K562 (cell line): Measurements from ENCODE around the gene SUFU. TPM values are rescaled to one million over a fixed set of nuclear protein-coding genes. Genes with fewer than 3 reads are reported as not detected.
A peak's percentile ranks its signal among the peaks of the same experiment; 100 is the strongest.

Source experiments
- ATAC-seq: fragments of 200-7000 bp; cut with Tn5 transposase; 3 replicates; pipeline ENCODE4 v1.9.1; 2020; ENCODE audit warnings: moderate library complexity
- BruUV-seq: library from RNA; stranded (reverse); fragments of 400-500 nt; replicated peaks from 2 replicates; lab custom pipeline; 2021; lab: Mats Ljungman, UMichigan
- CTCF ChIA-PET: fragments of 300-600 bp; formaldehyde crosslinking; extraction: SDS; loops from one replicate; lab custom pipeline; 2021; ENCODE audit warnings: low intra/inter-chr PET ratio; lab: Yijun Ruan, JAX
- POLR2A ChIA-PET: fragments of 300-600, 350-650 bp; sonication (Branson Sonifier 250); formaldehyde crosslinking; extraction: SDS; loops from one replicate; lab custom pipeline; 2021; ENCODE audit warnings: antibody characterized with exemption, inconsistent platforms; lab: Yijun Ruan, JAX
- DNase-seq, 4 experiments: peaks; one replicate each; pipeline versions ENCODE4 v3.0.0 to v3.0.0-alpha.2; 2011 to 2018; ENCODE audit warnings: low spot score in 3 of 4, mixed read lengths in 3 of 4; ENCODE audit errors: extremely low read depth in 1 of 4
- FAIRE-seq: peaks from 2 replicates; lab custom pipeline; 2011; peaks lifted over from hg19 to GRCh38; lab: Jason Lieb, UNC
- H2AFZ ChIP-seq: 2 replicates; pipeline ENCODE4 v1.6.0; 2011; ENCODE audit warnings: low read depth, low read length, control low read depth, inconsistent platforms
- H3K27ac ChIP-seq: fragments of 200-600 bp; 3 replicates; pipeline ENCODE4 v1.8.0; 2011; ENCODE audit warnings: low read depth, mild to moderate bottlenecking, control low read depth, inconsistent platforms, low read length, moderate library complexity, mixed read lengths; ENCODE audit errors: extremely low read depth
- H3K27me3 ChIP-seq, 2 experiments: fragments of 300-600 bp in 1 of 2; 2 replicates in 1 of 2; 3 replicates in 1 of 2; pipeline versions ENCODE4 v1.6.0 to v1.8.0; 2011; ENCODE audit warnings: inconsistent platforms in 2 of 2, low read length in 2 of 2, mild to moderate bottlenecking in 1 of 2, mixed read lengths in 1 of 2, moderate library complexity in 1 of 2; ENCODE audit not compliant: control insufficient read depth in 2 of 2, insufficient read depth in 2 of 2
- H3K36me3 ChIP-seq: fragments of 300-600 bp; 3 replicates; pipeline ENCODE4 v1.8.0; 2011; ENCODE audit warnings: mild to moderate bottlenecking, low read length, inconsistent platforms; ENCODE audit not compliant: control insufficient read depth, insufficient read depth
- H3K4me1 ChIP-seq, 2 experiments: fragments of 200-600 bp in 1 of 2; replicated peaks in 1 of 2; 2 replicates in 1 of 2; 3 replicates in 1 of 2; pipeline versions ENCODE4 v1.5.1 to v1.8.0; 2011; ENCODE audit warnings: inconsistent platforms in 2 of 2, low read length in 2 of 2, mild to moderate bottlenecking in 1 of 2, mixed read lengths in 1 of 2, moderate library complexity in 1 of 2; ENCODE audit not compliant: control insufficient read depth in 2 of 2, insufficient read depth in 2 of 2
- H3K4me2 ChIP-seq: 2 replicates; pipeline ENCODE4 v1.6.1; 2011; ENCODE audit warnings: low read length, control low read depth, inconsistent platforms, mixed read lengths; ENCODE audit not compliant: insufficient read depth
- H3K4me3 ChIP-seq: fragments of 200-600 bp; sonication (generic), shearing (Covaris generic); 2 replicates; pipeline ENCODE4 v1.5.1; 2016; ENCODE audit warnings: control low read depth, inconsistent platforms
- H3K79me2 ChIP-seq: fragments of 200-600 bp; 3 replicates; pipeline ENCODE4 v1.8.0; 2011; ENCODE audit warnings: low read length, inconsistent platforms; ENCODE audit not compliant: control insufficient read depth, insufficient read depth
- H3K9ac ChIP-seq, 2 experiments: 2 replicates each; pipeline versions ENCODE4 v1.6.0 to v1.6.1; 2011; ENCODE audit warnings: low read depth in 2 of 2, low read length in 2 of 2, control low read depth in 1 of 2, inconsistent platforms in 1 of 2, mild to moderate bottlenecking in 1 of 2, mixed read lengths in 1 of 2; ENCODE audit not compliant: insufficient read depth in 1 of 2
- H3K9me1 ChIP-seq: one replicate; pipeline ENCODE4 v1.6.0; 2011; ENCODE audit warnings: inconsistent platforms, mild to moderate bottlenecking, low read length, moderate library complexity; ENCODE audit not compliant: control insufficient read depth, insufficient read depth
- H3K9me3 ChIP-seq: replicated peaks from 2 replicates; pipeline ENCODE4 v1.5.1; 2011; ENCODE audit warnings: low read depth, low read length, inconsistent platforms; ENCODE audit not compliant: control insufficient read depth, insufficient read depth
- H4K20me1 ChIP-seq: replicated peaks from 2 replicates; pipeline ENCODE4 v1.6.1; 2011; ENCODE audit warnings: low read length, inconsistent platforms, mixed read lengths; ENCODE audit not compliant: control insufficient read depth, insufficient read depth
- BRD9 ChIP-seq: fragments of 450-650 bp; IDR thresholded peaks from 2 replicates; pipeline ENCODE4 v1.6.1; 2018; ENCODE audit warnings: low read depth; ENCODE audit not compliant: partially characterized antibody
- RBFOX2 ChIP-seq: fragments of 200-400 bp; formaldehyde crosslinking; IDR thresholded peaks from 2 replicates; pipeline ENCODE4 v1.6.1; 2017; ENCODE audit warnings: low read depth, mild to moderate bottlenecking, low read length, moderate library complexity
- WGBS: fragments of 100-300 bp; shearing (Covaris generic); methylation state at CpG from one replicate; pipeline ENCODE4 v1.1.6; 2016; ENCODE audit warnings: low coverage, mixed read lengths; ENCODE audit not compliant: insufficient coverage; ENCODE audit errors: missing lambda C conversion rate; 5-methylcytosine and 5-hydroxymethylcytosine counted together
- in situ Hi-C: fragments of 300-500 bp; cut with MboI; formaldehyde crosslinking; loops from 4 replicates; pipeline ENCODE4 v1.15.0; 2018; ENCODE audit warnings: inconsistent platforms, mixed read lengths
- intact Hi-C: fragments of 100-400 bp; cut with micrococcal nuclease; formaldehyde crosslinking; loops from 2 replicates; pipeline ENCODE4 v1.14.2; 2022
- polyA plus RNA-seq, 8 experiments: library from polyadenylated mRNA; depleted of rRNA in 4 of 8; stranded (reverse) in 5 of 8; unstranded in 3 of 8; fragments of >200 nt; fragmentation: Nextera tagmentation in 2 of 8; fragmentation: Illumina TruSeq in 1 of 8; extraction: Ambion mirVana in 2 of 8; extraction: Trizol in 1 of 8; gene quantifications; 2 replicates each; pipeline versions ENCODE4 v1.2.1 to v1.2.3, GENCODE V29; 2011 to 2014; ENCODE audit warnings: inconsistent platforms in 1 of 8, missing spikeins in 1 of 8
- total RNA-seq, 7 experiments: library from RNA; depleted of rRNA in 6 of 7; stranded (reverse); fragments of >200 nt in 6 of 7; fragmentation: Illumina TruSeq in 2 of 7; extraction: Trizol in 2 of 7; gene quantifications; 2 replicates each; pipeline versions ENCODE4 v1.2.1 to v1.2.3, GENCODE V29; 2011 to 2021; ENCODE audit warnings: low replicate concordance in 1 of 7

SUFU gene
- total and polyA plus RNA-seq, 9 of the 15 experiments (the other 6 are each of a cell fraction or from before 2014, with no cell fraction given) = 0.59 to 6.3 (median 0.82) TPM

- Histone ChIP-seq H3K4me1 (peaks cover 3 to 70% of the 10 kb centered on the region in 2 experiments; a peak in 4 of 5 replicates), H3K9ac (peak overlapping the region in 1 of 2 experiments; percentile 71; a peak in 2 of 4 replicates), H2AFZ (no peak overlapping the region), H3K9me3 (no peaks in the 10 kb centered on the region), H3K4me3 (no peak overlapping the region), H3K27ac (no peak overlapping the region; the same call in 2 of the 3 replicates), H3K9me1 (peaks cover 2% of the 10 kb centered on the region), H4K20me1 (0 out of 2 replicates have a peak, but pooled peaks cover 4% of the 10 kb centered on the region), H3K79me2 (peaks cover 88% of the 10 kb centered on the region), H3K27me3 (no peaks in the 10 kb centered on the region), H3K4me2 (no peak overlapping the region), H3K36me3 (peaks cover 25% of the 10 kb centered on the region; the same call in 2 of the 3 replicates)
- no peak for FAIRE-seq
- 88% methylated on average over 13 of the region's 25 CpGs for whole genome bisulfite sequencing
- in situ Hi-C loops (no loop called here), intact Hi-C loops (loop anchor here (5.0 kb wide), 1 partner anchor 63 kb away; the partner anchor contains the start of genes ARL3 and SFXN2)
- ATAC-seq = no peak
- TF ChIP-seq BRD9 (no peak), RBFOX2 (peak; percentile 44)
- ChIA-PET POLR2A (interaction anchor here (0.6 to 6.2 kb wide), 3 partner anchors 9 to 189 kb away, joined by 3 to 60 read pairs (median 3); no protein-coding TSS in a partner anchor), CTCF (no interaction called here)
- DNase-seq = no peak
- no TSS peak for BruUV-seq
Observed at GRCh38 chr10:102648889-102649796, 145.4 kb downstream of the SUFU start.
